ENCODE data around the gene SLC26A8. TPM values are rescaled to one million over a fixed set of nuclear protein-coding genes. Genes with fewer than 3 reads are reported as not detected.

SLC26A8 gene
- total and polyA plus RNA-seq, 2 of the 13 experiments (the other 11 are each of a cell fraction or from before 2014, with no cell fraction given) = 0.46 TPM; not detected in 1

DNA sequence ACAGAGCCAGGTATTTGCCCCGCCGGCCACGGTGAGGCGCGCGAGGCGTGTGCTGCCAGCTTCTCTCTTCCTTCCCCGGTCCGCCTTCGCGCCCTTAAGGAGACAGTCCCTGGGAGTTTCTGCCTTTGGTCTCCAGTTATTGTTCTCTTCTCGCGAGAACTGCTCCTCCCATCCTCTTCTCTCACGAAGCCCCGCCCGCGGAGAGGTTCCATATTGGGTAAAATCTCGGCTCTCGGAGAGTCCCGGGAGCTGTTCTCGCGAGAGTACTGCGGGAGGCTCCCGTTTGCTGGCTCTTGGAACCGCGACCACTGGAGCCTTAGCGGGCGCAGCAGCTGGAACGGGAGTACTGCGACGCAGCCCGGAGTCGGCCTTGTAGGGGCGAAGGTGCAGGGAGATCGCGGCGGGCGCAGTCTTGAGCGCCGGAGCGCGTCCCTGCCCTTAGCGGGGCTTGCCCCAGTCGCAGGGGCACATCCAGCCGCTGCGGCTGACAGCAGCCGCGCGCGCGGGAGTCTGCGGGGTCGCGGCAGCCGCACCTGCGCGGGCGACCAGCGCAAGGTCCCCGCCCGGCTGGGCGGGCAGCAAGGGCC is 3.2 kb upstream of the SLC26A8 start, which contains the start of gene MAPK14 (continued):
- TF ChIP-seq, protein P1, sequence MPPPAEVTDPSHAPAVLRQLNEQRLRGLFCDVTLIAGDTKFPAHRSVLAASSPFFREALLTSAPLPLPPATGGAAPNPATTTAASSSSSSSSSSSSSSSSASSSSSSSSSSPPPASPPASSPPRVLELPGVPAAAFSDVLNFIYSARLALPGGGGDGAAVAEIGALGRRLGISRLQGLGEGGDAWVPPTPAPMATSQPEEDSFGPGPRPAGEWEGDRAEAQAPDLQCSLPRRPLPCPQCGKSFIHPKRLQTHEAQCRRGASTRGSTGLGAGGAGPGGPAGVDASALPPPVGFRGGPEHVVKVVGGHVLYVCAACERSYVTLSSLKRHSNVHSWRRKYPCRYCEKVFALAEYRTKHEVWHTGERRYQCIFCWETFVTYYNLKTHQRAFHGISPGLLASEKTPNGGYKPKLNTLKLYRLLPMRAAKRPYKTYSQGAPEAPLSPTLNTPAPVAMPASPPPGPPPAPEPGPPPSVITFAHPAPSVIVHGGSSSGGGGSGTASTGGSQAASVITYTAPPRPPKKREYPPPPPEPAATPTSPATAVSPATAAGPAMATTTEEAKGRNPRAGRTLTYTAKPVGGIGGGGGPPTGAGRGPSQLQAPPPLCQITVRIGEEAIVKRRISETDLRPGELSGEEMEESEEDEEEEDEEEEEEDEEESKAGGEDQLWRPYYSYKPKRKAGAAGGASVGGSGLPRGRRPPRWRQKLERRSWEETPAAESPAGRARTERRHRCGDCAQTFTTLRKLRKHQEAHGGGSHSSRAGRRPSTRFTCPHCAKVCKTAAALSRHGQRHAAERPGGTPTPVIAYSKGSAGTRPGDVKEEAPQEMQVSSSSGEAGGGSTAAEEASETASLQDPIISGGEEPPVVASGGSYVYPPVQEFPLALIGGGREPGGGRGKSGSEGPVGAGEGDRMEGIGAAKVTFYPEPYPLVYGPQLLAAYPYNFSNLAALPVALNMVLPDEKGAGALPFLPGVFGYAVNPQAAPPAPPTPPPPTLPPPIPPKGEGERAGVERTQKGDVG (CRISPR knock-in tag; IDR thresholded peaks at IDR 0.05; ENCODE audit: borderline replicate concordance) = no peak
- TF ChIP-seq, protein P2, sequence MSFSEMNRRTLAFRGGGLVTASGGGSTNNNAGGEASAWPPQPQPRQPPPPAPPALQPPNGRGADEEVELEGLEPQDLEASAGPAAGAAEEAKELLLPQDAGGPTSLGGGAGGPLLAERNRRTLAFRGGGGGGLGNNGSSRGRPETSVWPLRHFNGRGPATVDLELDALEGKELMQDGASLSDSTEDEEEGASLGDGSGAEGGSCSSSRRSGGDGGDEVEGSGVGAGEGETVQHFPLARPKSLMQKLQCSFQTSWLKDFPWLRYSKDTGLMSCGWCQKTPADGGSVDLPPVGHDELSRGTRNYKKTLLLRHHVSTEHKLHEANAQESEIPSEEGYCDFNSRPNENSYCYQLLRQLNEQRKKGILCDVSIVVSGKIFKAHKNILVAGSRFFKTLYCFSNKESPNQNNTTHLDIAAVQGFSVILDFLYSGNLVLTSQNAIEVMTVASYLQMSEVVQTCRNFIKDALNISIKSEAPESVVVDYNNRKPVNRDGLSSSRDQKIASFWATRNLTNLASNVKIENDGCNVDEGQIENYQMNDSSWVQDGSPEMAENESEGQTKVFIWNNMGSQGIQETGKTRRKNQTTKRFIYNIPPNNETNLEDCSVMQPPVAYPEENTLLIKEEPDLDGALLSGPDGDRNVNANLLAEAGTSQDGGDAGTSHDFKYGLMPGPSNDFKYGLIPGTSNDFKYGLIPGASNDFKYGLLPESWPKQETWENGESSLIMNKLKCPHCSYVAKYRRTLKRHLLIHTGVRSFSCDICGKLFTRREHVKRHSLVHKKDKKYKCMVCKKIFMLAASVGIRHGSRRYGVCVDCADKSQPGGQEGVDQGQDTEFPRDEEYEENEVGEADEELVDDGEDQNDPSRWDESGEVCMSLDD (CRISPR knock-in tag; IDR thresholded peaks at IDR 0.05; ENCODE audit: borderline replicate concordance) = 0 out of 2 replicates have a peak, but pooled peaks have one; percentile 38
- no peak for TF ChIP-seq MAFF (IDR thresholded peaks at IDR 0.05; ENCODE audit: low read depth, low read length)
- no peak for TF ChIP-seq REL (CRISPR knock-in tag; conservative IDR thresholded peaks at IDR 0.05)
- TF ChIP-seq ZFP36 (IDR thresholded peaks at IDR 0.05; ENCODE audit: borderline replicate concordance, low read depth, low read length, partially characterized antibody) = no peak
- TF ChIP-seq, protein P3, sequence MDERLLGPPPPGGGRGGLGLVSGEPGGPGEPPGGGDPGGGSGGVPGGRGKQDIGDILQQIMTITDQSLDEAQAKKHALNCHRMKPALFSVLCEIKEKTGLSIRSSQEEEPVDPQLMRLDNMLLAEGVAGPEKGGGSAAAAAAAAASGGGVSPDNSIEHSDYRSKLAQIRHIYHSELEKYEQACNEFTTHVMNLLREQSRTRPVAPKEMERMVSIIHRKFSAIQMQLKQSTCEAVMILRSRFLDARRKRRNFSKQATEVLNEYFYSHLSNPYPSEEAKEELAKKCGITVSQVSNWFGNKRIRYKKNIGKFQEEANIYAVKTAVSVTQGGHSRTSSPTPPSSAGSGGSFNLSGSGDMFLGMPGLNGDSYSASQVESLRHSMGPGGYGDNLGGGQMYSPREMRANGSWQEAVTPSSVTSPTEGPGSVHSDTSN (CRISPR knock-in tag; IDR thresholded peaks at IDR 0.05) = no peak
- TF ChIP-seq ZNF768 (CRISPR knock-in tag; IDR thresholded peaks at IDR 0.05) = no peak
- TF ChIP-seq CREB1 (IDR thresholded peaks at IDR 0.05) = no peak
- 0 out of 2 replicates have a peak, but pooled peaks have one; percentile 37 for TF ChIP-seq CREB1 (CRISPR knock-in tag; IDR thresholded peaks at IDR 0.05)
- TF ChIP-seq MED1 (CRISPR knock-in tag; IDR thresholded peaks at IDR 0.05) = peak; percentile 80
- TF ChIP-seq CBX2 (IDR thresholded peaks at IDR 0.05; ENCODE audit: low read depth, low read length) = no peak
- no peak; the same call in 1 of the 2 replicates for TF ChIP-seq CBX2 (CRISPR knock-in tag; IDR thresholded peaks at IDR 0.05; ENCODE audit: low read depth)
- TF ChIP-seq, protein P4, sequence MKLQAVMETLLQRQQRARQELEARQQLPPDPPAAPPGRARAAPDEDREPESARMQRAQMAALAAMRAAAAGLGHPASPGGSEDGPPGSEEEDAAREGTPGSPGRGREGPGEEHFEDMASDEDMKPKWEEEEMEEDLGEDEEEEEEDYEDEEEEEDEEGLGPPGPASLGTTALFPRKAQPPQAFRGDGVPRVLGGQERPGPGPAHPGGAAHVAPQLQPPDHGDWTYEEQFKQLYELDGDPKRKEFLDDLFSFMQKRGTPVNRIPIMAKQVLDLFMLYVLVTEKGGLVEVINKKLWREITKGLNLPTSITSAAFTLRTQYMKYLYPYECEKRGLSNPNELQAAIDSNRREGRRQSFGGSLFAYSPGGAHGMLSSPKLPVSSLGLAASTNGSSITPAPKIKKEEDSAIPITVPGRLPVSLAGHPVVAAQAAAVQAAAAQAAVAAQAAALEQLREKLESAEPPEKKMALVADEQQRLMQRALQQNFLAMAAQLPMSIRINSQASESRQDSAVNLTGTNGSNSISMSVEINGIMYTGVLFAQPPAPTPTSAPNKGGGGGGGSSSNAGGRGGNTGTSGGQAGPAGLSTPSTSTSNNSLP (IDR thresholded peaks at IDR 0.05; ENCODE audit: low read depth, low read length) = no peak
- TF ChIP-seq SPEN (CRISPR knock-in tag; IDR thresholded peaks at IDR 0.05; ENCODE audit: low read depth) = peak; percentile 84
- TF ChIP-seq KLF12 (CRISPR knock-in tag; IDR thresholded peaks at IDR 0.05; ENCODE audit: borderline replicate concordance) = no peak; the same call in 1 of the 2 replicates
- peak; percentile 80; the same call in 1 of the 2 replicates for TF ChIP-seq ZNF354B (CRISPR knock-in tag; IDR thresholded peaks at IDR 0.05)
- TF ChIP-seq ZBTB3 (CRISPR knock-in tag; IDR thresholded peaks at IDR 0.05; ENCODE audit: borderline replicate concordance, low read depth) = no peak; the same call in 1 of the 2 replicates
- TF ChIP-seq, protein P5, sequence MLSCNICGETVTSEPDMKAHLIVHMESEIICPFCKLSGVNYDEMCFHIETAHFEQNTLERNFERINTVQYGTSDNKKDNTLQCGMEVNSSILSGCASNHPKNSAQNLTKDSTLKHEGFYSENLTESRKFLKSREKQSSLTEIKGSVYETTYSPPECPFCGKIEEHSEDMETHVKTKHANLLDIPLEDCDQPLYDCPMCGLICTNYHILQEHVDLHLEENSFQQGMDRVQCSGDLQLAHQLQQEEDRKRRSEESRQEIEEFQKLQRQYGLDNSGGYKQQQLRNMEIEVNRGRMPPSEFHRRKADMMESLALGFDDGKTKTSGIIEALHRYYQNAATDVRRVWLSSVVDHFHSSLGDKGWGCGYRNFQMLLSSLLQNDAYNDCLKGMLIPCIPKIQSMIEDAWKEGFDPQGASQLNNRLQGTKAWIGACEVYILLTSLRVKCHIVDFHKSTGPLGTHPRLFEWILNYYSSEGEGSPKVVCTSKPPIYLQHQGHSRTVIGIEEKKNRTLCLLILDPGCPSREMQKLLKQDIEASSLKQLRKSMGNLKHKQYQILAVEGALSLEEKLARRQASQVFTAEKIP (CRISPR knock-in tag; IDR thresholded peaks at IDR 0.05; ENCODE audit: borderline replicate concordance) = no peak
- peak; percentile 73; the same call in 1 of the 2 replicates for TF ChIP-seq KDM5A (IDR thresholded peaks at IDR 0.05; ENCODE audit: borderline replicate concordance, low read length)
